ENCODE measurements around the gene HIF1A. TPM values are rescaled to one million over a fixed set of nuclear protein-coding genes. Genes with fewer than 3 reads are reported as not detected.
"Not testable (repeated sequence)": the region's sequence is repeated elsewhere in the genome, so short reads cannot be mapped to it uniquely, and the experiment has no call there.

Gene HIF1A
- total RNA-seq (2014; rRNA removed; shearing (Covaris generic)) = 181 and 199 TPM in 2 replicates

DNA sequence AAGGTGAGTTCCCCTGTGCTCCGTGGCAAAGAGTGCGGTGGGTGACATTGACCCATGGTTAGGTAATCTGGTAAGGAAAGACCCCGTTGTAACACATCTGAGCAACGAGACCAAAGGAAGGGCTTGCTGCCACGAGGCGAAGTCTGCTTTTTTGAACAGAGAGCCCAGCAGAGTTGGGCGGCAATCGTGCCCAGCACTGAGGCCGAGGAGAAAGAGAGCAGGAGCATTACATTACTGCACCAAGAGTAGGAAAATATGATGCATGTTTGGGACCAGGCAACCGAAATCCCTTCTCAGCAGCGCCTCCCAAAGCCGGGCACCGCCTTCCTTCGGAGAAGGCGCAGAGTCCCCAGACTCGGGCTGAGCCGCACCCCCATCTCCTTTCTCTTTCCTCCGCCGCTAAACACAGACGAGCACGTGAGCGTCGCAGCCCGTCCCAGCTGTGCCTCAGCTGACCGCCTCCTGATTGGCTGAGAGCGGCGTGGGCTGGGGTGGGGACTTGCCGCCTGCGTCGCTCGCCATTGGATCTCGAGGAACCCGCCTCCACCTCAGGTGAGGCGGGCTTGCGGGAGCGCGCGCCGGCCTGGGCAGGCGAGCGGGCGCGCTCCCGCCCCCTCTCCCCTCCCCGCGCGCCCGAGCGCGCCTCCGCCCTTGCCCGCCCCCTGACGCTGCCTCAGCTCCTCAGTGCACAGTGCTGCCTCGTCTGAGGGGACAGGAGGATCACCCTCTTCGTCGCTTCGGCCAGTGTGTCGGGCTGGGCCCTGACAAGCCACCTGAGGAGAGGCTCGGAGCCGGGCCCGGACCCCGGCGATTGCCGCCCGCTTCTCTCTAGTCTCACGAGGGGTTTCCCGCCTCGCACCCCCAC, at the start of gene HIF1A:
Gene HIF1A, plus strand, starts transcription at position 684 of the 865 bp plus-strand sequence. CDS start 292 bp downstream, outside the sequence.
- Histone ChIP-seq H3K27me3 (ENCODE audit: control insufficient read depth, insufficient read depth, low read length) (no peaks in the 10 kb centered on the region), H3K4me3 (ENCODE audit: insufficient read depth, low read depth, low read length) (peak within 1 kb of the TSS; percentile 89), H3K36me3 (replicated peaks; ENCODE audit: control insufficient read depth, insufficient read depth, low read length) (no peaks in the 10 kb centered on the region)
- DNase-seq = peak; percentile 98

DNA sequence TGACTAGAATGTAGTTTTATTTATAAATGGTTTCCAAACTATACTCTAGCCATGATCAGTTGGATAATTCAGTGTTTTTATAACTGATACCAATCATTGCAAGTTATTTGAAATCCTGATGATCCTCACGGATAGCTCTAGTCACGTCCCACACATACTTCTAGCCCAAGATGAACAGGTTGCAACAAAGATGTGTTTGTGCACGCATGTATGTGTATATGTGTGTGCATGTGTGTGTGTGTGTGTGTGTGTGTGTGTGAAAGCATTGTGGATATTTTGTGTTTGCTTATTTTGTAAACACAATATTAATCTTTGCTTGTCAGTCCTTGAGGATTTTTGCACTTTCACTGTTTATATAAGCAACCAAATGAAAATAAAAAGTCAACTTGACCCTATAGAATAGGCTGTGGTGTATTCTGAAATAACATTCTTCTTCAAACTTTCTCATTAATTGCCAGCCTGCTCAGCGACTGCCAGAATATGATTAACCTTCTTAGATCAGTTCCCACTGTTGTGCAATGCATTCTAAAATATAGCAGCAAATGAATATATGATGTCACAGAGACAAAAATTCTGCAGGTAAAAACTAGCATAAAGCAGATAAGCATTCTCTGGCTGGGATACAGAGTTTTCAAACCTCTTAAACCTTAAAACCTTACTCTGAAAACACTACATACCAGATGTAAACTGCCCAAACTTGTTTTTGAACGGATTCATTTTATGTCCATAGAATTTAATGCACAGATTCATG, 48.8 kb upstream of the HIF1A start:
- no peak for DNase-seq
- Histone ChIP-seq H3K27me3 (ENCODE audit: control insufficient read depth, insufficient read depth, low read length) (no peaks in the 10 kb centered on the region), H3K4me3 (ENCODE audit: insufficient read depth, low read depth, low read length) (no peak overlapping the region), H3K36me3 (replicated peaks; ENCODE audit: control insufficient read depth, insufficient read depth, low read length) (no peaks in the 10 kb centered on the region)

DNA sequence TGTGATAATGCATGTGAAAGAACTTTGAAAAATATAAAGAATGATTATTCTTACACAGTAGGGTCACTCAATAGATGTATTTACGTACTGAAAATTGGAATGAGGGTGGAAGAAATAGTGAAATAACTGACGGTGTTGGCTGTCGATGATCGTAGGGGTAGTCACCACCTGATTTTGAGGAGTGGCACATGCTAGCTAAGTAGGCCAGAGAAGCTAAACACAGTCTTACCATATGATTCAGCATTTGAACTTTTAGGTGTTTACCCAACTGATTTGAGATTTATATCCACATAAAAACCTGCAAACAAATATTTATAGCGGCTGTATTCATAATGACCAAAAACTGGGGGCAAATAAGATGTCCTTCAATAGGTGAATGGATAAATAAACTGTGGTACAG, 47.6 kb upstream of the HIF1A start:
- no peak overlapping the region for H3K4me3 ChIP-seq (ENCODE audit: insufficient read depth, low read depth, low read length)
- no peak for DNase-seq
- H3K27me3 ChIP-seq (ENCODE audit: control insufficient read depth, insufficient read depth, low read length) = no peaks in the 10 kb centered on the region

DNA sequence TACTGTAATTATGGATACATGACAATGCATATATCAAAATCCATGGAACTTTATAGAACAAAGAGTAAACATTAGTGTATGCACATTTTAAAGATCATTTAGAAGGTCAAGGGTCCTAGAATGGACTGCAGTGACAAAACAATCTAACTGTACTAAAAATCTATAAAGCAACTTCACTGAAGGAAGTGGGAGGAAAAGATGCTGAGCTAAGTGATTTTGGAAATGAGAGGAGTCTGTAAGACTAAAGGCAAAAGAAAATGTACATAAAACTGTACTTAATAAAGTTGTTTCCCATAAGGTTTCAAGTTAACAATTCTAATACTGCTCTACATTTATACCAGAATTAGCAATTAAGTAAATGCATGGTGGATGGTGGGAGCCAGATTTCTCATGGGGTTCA, 46.9 kb upstream of the HIF1A start:
- Histone ChIP-seq H3K27me3 (ENCODE audit: control insufficient read depth, insufficient read depth, low read length) (no peaks in the 10 kb centered on the region), H3K4me3 (ENCODE audit: insufficient read depth, low read depth, low read length) (no peak overlapping the region), H3K36me3 (replicated peaks; ENCODE audit: control insufficient read depth, insufficient read depth, low read length) (no peaks in the 10 kb centered on the region)
- DNase-seq = no peak

More for the DNA sequence above, 47.6 kb upstream of the HIF1A start:
- no peaks in the 10 kb centered on the region for H3K36me3 ChIP-seq (replicated peaks; ENCODE audit: control insufficient read depth, insufficient read depth, low read length)

DNA sequence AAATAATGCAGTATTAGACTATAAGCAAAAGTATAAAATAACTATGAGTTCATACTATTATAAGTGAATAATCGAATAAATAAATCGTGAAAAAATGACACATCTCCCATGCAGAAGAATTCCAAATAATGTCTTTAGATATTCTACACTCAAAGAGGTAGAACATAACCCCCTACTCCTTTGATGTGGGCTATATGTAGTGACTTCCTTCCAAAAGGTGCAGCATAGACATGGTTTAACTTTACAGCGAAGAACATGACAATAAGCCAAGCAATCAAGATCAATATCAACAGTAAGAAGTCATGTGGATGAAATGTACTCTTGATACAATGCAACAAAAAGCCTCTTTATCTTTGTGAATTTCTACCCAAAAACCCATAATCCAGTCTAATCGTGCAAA, 46.0 kb upstream of the HIF1A start:
- DNase-seq = no peak
- no peaks in the 10 kb centered on the region for H3K36me3 ChIP-seq (replicated peaks; ENCODE audit: control insufficient read depth, insufficient read depth, low read length)
- no peaks in the 10 kb centered on the region for H3K27me3 ChIP-seq (ENCODE audit: control insufficient read depth, insufficient read depth, low read length)
- H3K4me3 ChIP-seq (ENCODE audit: insufficient read depth, low read depth, low read length) = no peak overlapping the region

DNA sequence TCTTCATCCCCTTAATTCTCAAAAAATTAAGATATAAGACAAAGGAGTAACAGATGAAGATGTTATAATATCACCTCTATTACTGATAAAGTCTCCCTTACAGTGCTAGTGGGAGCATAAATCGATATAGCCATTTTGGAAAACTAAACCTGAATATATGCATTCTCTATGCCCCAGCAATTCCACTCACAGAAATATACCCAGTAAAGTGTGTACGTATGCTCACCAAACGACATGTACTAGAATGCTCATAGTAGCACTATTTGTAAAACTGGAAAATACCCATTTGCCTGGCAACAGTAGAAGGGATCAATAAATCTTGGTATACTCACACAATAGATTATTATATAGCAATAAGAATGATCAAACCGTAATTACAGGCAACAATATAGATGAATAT, 44.0 kb upstream of the HIF1A start:
- H3K4me3 ChIP-seq (ENCODE audit: insufficient read depth, low read depth, low read length) = no peak overlapping the region
- H3K27me3 ChIP-seq (ENCODE audit: control insufficient read depth, insufficient read depth, low read length) = no peaks in the 10 kb centered on the region
- no peaks in the 10 kb centered on the region for H3K36me3 ChIP-seq (replicated peaks; ENCODE audit: control insufficient read depth, insufficient read depth, low read length)
- no peak for DNase-seq

DNA sequence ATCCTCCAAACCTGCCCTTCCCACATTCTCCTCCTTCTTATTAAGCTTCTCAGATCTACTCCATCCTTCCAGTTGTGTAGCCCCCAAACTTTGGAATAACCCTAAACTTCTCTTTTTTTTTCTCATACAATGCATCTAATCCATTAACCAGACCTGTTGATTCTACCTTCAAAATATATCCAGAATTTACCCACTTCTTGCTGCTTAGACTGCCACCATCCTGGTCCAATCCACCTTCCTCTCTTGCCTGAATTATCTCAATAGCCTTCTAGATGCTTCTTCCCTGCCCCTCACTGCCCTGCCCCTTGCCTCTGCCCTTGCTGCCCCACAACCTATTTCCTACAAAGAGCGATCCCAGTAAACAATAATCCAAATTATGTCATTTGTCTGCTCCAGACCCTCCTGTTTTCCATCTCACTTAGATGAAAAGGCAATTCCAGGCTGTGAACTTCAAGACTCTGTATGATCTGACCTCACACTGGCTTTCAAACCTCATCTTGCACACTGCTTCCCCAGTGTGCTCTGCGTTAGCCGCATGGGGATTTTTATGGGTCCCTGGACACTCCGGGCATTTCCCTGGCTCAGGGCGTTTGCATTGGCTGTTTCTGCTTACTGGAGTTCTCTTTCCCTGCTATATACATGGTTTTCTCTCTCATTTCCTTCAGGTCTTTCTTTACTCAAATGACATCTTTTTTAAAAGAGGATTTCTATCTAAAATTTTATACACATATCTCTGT, 42.6 kb upstream of the HIF1A start:
- H3K4me3 ChIP-seq (ENCODE audit: insufficient read depth, low read depth, low read length) = no peak overlapping the region
- no peaks in the 10 kb centered on the region for H3K27me3 ChIP-seq (ENCODE audit: control insufficient read depth, insufficient read depth, low read length)
- DNase-seq = no peak
- H3K36me3 ChIP-seq (replicated peaks; ENCODE audit: control insufficient read depth, insufficient read depth, low read length) = no peaks in the 10 kb centered on the region

DNA sequence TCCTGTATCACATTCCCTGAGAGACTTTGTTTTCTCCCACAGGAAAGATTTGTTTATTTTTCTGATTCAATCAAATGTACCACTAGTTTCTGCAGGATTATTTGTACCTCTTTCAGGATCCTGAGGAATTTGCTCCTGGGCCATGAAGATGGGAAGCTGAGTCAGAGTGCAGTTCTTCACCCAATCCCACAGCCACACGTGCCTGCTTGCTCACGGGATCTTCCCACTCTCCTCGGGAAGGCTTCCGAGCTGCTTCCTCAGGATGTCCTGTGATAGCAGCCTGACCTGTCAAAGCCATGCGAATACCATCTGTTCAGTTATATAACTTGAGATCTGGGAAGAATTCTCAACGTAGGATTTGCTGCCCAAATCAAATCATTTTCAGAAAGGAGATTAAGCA, 41.8 kb upstream of the HIF1A start:
- no peak overlapping the region for H3K4me3 ChIP-seq (ENCODE audit: insufficient read depth, low read depth, low read length)
- no peak for DNase-seq
- H3K36me3 ChIP-seq (replicated peaks; ENCODE audit: control insufficient read depth, insufficient read depth, low read length) = no peaks in the 10 kb centered on the region
- H3K27me3 ChIP-seq (ENCODE audit: control insufficient read depth, insufficient read depth, low read length) = no peaks in the 10 kb centered on the region

DNA sequence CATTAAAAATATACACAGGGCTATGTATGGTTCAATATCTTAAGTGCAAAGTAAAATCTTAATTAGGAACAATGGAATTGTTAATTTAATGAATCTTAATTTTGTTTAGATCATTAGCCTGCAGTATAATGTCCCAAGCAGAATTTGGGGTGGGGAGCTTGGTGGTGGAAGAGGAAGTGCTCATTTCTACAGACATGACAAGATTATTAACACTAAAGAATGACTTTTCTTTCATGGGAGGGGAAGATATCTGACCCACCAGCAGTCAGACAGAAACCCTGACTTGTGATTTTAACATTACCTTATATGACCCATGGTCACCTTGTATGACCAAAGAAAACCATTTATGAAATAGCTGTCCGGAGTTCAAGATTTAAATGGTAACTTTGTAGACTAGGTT, 41.3 kb upstream of the HIF1A start:
- no peak for DNase-seq
- no peaks in the 10 kb centered on the region for H3K27me3 ChIP-seq (ENCODE audit: control insufficient read depth, insufficient read depth, low read length)
- no peak overlapping the region for H3K4me3 ChIP-seq (ENCODE audit: insufficient read depth, low read depth, low read length)
- H3K36me3 ChIP-seq (replicated peaks; ENCODE audit: control insufficient read depth, insufficient read depth, low read length) = no peaks in the 10 kb centered on the region

DNA sequence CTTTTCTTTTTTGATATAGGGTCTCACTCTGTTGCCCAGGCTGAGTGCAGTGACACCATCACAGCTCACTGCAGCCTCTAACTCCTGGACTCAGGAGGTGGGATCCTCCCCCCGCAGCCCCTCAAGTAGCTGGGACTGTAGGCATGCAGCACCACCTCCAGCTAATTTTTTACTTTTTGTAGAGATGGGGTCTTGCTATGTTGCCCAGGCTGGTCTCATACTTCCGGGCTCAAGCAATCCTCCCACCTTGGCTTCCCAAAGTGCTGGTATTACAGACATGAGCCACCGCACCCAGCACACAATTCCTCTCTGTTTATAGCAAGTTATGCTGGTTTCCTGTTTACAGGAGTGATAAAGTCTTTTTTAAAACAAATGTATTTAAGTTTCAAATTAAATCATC, 39.5 kb upstream of the HIF1A start:
- H3K4me3 ChIP-seq (ENCODE audit: insufficient read depth, low read depth, low read length) = no peak overlapping the region
- no peaks in the 10 kb centered on the region for H3K27me3 ChIP-seq (ENCODE audit: control insufficient read depth, insufficient read depth, low read length)
- H3K36me3 ChIP-seq (replicated peaks; ENCODE audit: control insufficient read depth, insufficient read depth, low read length) = no peaks in the 10 kb centered on the region
- DNase-seq = no peak

DNA sequence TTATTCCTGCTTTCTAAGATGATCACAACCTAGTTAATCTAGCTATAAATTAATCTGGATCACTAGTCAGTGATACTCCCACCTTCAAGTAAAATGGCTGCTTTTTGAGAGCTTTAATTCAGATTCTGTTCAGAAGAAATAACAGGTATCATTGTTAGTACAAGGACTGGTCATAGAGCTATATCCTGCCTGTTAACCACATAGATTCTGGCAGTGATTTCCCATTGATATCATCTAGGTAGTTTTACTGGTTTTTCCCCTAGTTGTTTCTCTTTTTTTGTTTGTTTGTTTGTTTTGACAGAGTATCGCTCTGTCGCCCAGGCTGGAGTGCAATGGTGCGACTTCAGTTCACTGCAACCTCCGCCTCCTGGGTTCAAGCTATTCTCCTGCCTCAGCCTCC, 39.0 kb upstream of the HIF1A start:
- Histone ChIP-seq H3K4me3 (ENCODE audit: insufficient read depth, low read depth, low read length) (no peak overlapping the region), H3K27me3 (ENCODE audit: control insufficient read depth, insufficient read depth, low read length) (no peaks in the 10 kb centered on the region), H3K36me3 (replicated peaks; ENCODE audit: control insufficient read depth, insufficient read depth, low read length) (no peaks in the 10 kb centered on the region)
- no peak for DNase-seq

DNA sequence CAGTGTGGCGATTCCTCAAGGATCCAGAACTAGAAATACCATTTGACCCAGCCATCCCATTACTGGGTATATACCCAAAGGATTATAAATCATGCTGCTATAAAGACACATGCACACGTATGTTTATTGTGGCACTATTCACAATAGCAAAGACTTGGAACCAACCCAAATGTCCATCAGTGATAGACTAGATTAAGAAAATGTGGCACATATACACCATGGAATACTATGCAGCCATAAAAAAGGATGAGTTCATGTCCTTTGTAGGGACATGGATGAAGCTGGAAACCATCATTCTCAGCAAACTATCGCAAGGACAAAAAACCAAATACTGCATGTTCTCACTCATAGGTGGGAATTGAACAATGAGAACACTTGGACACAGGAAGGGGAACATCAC, 37.2 kb upstream of the HIF1A start:
- H3K36me3 ChIP-seq (replicated peaks; ENCODE audit: control insufficient read depth, insufficient read depth, low read length); DNase-seq; H3K27me3 ChIP-seq (ENCODE audit: control insufficient read depth, insufficient read depth, low read length); H3K4me3 ChIP-seq (ENCODE audit: insufficient read depth, low read depth, low read length): not testable (repeated sequence)

DNA sequence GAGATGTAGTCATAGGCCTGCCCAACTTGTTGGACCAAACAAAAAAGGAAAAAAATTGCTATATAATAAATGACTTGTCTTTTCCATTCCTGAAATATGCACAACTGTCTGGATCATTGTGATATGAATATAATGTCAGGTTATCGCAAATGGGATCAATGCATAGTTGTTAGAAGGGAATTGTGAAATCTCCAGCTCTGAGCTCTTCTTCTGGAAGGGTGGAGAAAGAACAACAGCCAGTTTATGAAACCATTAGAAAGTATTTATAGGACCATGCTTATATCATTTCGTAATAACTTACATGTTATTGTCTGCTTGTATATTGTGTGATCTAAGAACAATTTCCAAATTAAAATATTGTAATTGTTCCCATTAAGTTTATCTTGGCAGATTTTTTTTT, 35.7 kb upstream of the HIF1A start:
- DNase-seq = no peak
- Histone ChIP-seq H3K27me3 (ENCODE audit: control insufficient read depth, insufficient read depth, low read length) (no peaks in the 10 kb centered on the region), H3K36me3 (replicated peaks; ENCODE audit: control insufficient read depth, insufficient read depth, low read length) (no peaks in the 10 kb centered on the region), H3K4me3 (ENCODE audit: insufficient read depth, low read depth, low read length) (no peak overlapping the region)

DNA sequence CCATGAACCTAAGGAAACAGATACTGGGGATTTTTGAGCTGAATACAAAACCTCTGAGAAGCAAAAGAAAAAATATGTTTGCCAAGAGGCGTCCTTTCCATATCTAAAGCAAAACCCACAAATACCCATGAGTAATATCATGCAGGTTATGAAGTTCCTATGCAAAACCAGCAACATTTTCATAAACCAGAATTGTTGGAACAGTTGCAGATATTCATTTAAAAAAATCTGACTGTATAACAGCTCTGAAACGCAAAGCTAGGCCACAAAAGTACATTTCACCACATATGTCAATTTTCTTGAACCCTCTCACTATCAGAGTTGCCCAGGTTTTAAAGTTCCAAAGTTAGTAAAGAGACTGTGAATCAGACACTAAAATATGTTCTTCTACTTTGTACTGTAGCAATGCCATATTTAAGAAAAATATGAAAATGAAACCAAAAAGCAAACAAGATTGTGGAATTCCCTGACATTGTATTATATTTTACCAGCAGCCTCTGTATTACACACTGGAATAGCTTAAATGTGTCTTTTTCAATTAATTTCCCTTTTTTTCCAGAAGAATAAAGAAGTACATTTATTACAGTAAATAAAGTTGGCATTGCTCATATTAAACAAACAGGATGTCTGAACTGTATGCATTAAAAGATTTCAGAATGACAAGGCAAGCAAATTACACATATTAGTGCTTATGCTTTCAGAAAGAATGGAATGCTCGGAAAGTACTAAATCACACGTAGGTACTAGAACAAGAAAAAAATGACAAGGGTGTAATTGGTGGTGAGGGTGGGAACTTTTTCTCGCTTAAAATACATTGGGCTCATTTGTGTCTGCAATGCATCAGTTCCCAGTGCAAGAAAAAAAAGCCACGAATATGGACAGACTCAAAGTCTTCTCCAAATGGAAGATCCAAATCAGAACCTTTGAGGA, 33.6 kb upstream of the HIF1A start:
- Histone ChIP-seq H3K4me3 (ENCODE audit: insufficient read depth, low read depth, low read length) (no peak overlapping the region), H3K36me3 (replicated peaks; ENCODE audit: control insufficient read depth, insufficient read depth, low read length) (no peaks in the 10 kb centered on the region), H3K27me3 (ENCODE audit: control insufficient read depth, insufficient read depth, low read length) (no peaks in the 10 kb centered on the region)
- DNase-seq = no peak

Measured in H7 (cell line).